ENCODE results near the gene SEMA4B. TPM values are rescaled to one million over a fixed set of nuclear protein-coding genes. Genes with fewer than 3 reads are reported as not detected.
A peak's percentile ranks its signal among the peaks of the same experiment; 100 is the strongest.

The SEMA4B gene
- total RNA-seq, 1 donor from 2014 or later, result 85.1 TPM

- Mint-ChIP-seq H3K27ac (no peak overlapping the region), H3K36me3 (ENCODE audit: low read depth) (no peaks in the 10 kb centered on the region), H3K9me3 (no peaks in the 10 kb centered on the region), H3K27me3 (no peaks in the 10 kb centered on the region), H3K4me1 (peaks cover 19% of the 10 kb centered on the region), H3K4me3 (no peak overlapping the region)
- ATAC-seq (ENCODE audit: low read depth) (no peak), DNase-seq (no peak)
- intact Hi-C loops (cut with micrococcal nuclease), result no loop called here
- CTCF ChIA-PET, result no interaction called here
- no peak for TF ChIP-seq CTCF (IDR thresholded peaks at IDR 0.05)
- POLR2A ChIA-PET, result interaction anchor here (0.7 kb wide), 1 partner anchor 46 kb away, joined by 6 read pairs; no protein-coding TSS in a partner anchor
Observed at GRCh38 chr15:90154861-90155626, 46.1 kb upstream of the SEMA4B start.

GRCh38 chr15:90159213-90159612, 41.9 kb upstream of the SEMA4B start:
- Mint-ChIP-seq H3K36me3 (ENCODE audit: low read depth) (no peaks in the 10 kb centered on the region), H3K4me3 (peak overlapping the region; percentile 38), H3K4me1 (peaks cover 37% of the 10 kb centered on the region), H3K27ac (peak overlapping the region; percentile 67), H3K27me3 (no peaks in the 10 kb centered on the region), H3K9me3 (no peaks in the 10 kb centered on the region)
- DNase-seq (no peak), ATAC-seq (ENCODE audit: low read depth) (no peak)
- ChIA-PET CTCF (interaction anchor here (1.0 to 2.2 kb wide), 2 partner anchors 42 to 74 kb away, joined by 3 to 8 read pairs; partner anchors contain the start of genes CIB1, GDPGP1 and SEMA4B), POLR2A (interaction anchor here (0.7 to 0.8 kb wide), 2 partner anchors 107 to 746 kb away, joined by 4 to 5 read pairs; partner anchors contain the start of gene NGRN)
- TF ChIP-seq CTCF (IDR thresholded peaks at IDR 0.05), result no peak
- intact Hi-C loops (cut with micrococcal nuclease), result no loop called here

- no peak for DNase-seq
- Mint-ChIP-seq H3K27me3 (no peaks in the 10 kb centered on the region), H3K4me1 (peaks cover 49% of the 10 kb centered on the region), H3K4me3 (no peak overlapping the region), H3K27ac (peak overlapping the region; percentile 80), H3K9me3 (no peaks in the 10 kb centered on the region), H3K36me3 (ENCODE audit: low read depth) (no peaks in the 10 kb centered on the region)
- intact Hi-C loops (cut with micrococcal nuclease), result no loop called here
- no peak for TF ChIP-seq CTCF (IDR thresholded peaks at IDR 0.05)
- CTCF ChIA-PET, result interaction anchor here (0.6 to 2.3 kb wide), 14 partner anchors 10 to 145 kb away, joined by 3 to 18 read pairs (median 4); partner anchors contain the start of genes CIB1, GDPGP1, NGRN and SEMA4B
- POLR2A ChIA-PET, result interaction anchor here (0.8 to 4.0 kb wide), 15 partner anchors 18 to 88 kb away, joined by 3 to 58 read pairs (median 6); partner anchors contain the start of genes CIB1, GDPGP1 and SEMA4B
- no peak for ATAC-seq (ENCODE audit: low read depth)
Observed at GRCh38 chr15:90160781-90161727, 40.1 kb upstream of the SEMA4B start.

- Mint-ChIP-seq H3K4me3 (peak overlapping the region; percentile 35), H3K27me3 (no peaks in the 10 kb centered on the region), H3K27ac (peak overlapping the region; percentile 80), H3K36me3 (ENCODE audit: low read depth) (no peaks in the 10 kb centered on the region), H3K4me1 (peaks cover 51% of the 10 kb centered on the region), H3K9me3 (no peaks in the 10 kb centered on the region)
- CTCF ChIA-PET, result interaction anchor here (0.6 to 2.3 kb wide), 15 partner anchors 9 to 144 kb away, joined by 3 to 18 read pairs (median 4); partner anchors contain the start of genes CIB1, NGRN and SEMA4B
- POLR2A ChIA-PET, result interaction anchor here (0.6 to 4.0 kb wide), 17 partner anchors 9 to 87 kb away, joined by 3 to 58 read pairs (median 6); partner anchors contain the start of genes CIB1, GDPGP1 and SEMA4B
- intact Hi-C loops (cut with micrococcal nuclease), result loop anchor here (1.0 to 2.0 kb wide), 4 partner anchors 29 to 124 kb away; no protein-coding TSS in a partner anchor
- DNase-seq (no peak), ATAC-seq (ENCODE audit: low read depth) (peak; percentile 67)
- no peak for TF ChIP-seq CTCF (IDR thresholded peaks at IDR 0.05)
Observed at GRCh38 chr15:90161950-90162361, 39.2 kb upstream of the SEMA4B start.

Measured in activated B cell treated with CpG ODN at 0.5 μM for 24 hours (primary cell).